HG02763 (cell line): ENCODE results near the gene NR5A2.
"Not testable (repeated sequence)": the region's sequence is repeated elsewhere in the genome, so short reads cannot be mapped to it uniquely, and the experiment has no call there.

Source experiments
- ATAC-seq: cut with Tn5 transposase; IDR thresholded peaks from one replicate; pipeline ENCODE4 v1.9.1; 2021; ENCODE audit warnings: mild to moderate bottlenecking, moderate library complexity; ENCODE audit not compliant: unreplicated experiment

The NR5A2 gene

DNA sequence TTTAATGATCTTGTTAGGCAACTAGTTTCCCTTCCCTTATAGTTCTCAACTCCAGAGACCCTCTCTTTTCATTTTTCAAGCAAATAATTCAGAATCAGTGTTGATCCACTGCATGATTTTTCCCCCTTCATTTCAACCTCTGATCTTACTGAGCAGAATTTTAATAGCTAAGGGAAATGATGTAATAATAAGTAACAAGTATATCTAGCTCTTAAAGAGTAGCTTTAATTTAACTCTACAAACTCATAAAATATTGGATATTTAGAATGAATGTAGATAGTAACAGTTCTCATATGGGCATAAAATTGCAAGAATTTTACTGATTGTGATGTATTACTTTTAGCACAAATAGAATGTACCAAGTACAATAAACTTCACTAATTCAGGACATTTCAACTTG lies 130.2 kb downstream of the NR5A2 start:
- no peak for ATAC-seq

DNA sequence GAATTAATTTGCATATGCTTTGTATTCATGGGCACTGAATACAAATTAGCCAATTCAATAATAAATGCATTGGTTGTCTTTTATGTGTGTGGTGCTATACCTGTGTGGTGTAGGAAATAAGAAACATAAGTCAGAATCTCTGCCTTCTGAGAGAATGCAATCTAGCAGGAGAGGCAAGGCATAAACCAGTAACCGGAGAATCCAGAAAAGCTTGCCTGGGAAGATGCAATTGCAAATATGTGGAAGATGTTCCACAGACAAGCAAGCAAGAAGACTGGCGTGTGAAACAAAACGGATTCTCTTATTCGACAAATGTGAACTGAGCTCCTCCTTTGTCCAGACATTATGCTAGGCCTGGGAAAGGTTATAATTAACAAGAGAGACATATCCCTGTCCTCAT lies 134.3 kb downstream of the NR5A2 start:
- no peak for ATAC-seq

DNA sequence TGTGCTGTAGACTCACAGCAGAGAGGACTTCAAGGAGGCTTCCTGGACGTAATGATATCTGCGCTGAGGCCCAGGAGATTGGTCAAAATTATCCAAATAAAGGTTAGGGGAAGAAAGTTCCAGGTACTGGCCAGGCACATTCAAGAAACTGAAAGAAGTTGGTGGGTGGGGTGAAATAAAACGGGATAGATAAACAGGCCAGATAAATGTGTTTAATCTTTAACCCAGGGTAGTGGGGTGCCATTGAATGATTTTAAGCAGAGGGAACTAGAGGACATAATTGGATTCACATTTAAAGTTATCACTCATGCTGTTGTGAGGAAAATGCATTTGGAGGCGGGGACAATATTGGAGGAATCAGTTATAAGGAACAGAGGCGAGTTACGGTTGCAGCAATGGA lies 134.7 kb downstream of the NR5A2 start:
- ATAC-seq, result no peak

DNA sequence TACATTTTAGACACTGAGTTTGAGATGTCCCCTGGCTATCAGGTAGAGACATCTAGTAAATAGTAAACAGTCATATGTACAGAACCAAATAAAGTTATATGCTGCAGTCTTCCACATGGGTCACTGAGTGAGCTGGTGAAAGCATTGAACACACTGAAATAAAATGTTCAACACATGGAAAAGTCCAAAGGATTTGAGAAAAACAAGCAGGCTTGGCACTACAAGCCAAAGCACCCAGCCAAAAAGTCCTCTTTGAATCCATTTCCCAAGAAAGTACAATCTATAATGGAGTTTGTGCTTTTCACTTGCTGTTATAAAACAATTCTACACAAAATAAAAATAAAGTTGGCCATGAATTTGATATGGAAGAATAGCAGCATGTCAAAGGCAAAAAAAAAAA lies 135.4 kb downstream of the NR5A2 start:
- no peak for ATAC-seq

DNA sequence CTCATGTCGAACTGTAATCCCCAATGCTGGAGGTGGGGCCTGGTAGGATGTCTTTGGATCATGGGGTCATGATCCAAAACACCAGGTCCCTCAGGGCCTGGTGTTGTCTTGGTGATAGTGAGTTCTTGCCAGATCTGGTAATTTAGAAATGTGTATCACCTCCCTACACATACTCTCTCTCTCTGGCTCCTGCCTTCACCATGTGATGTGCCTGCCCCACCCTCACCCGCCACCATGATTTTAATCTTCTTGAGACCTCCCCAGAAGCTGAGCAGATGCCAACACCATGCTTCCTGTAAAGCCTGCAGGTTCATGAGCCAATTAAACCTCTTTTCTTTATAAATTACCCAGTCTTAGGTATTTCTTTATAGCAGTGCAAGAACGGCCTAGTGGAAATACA lies 136.4 kb downstream of the NR5A2 start:
- no peak for ATAC-seq

DNA sequence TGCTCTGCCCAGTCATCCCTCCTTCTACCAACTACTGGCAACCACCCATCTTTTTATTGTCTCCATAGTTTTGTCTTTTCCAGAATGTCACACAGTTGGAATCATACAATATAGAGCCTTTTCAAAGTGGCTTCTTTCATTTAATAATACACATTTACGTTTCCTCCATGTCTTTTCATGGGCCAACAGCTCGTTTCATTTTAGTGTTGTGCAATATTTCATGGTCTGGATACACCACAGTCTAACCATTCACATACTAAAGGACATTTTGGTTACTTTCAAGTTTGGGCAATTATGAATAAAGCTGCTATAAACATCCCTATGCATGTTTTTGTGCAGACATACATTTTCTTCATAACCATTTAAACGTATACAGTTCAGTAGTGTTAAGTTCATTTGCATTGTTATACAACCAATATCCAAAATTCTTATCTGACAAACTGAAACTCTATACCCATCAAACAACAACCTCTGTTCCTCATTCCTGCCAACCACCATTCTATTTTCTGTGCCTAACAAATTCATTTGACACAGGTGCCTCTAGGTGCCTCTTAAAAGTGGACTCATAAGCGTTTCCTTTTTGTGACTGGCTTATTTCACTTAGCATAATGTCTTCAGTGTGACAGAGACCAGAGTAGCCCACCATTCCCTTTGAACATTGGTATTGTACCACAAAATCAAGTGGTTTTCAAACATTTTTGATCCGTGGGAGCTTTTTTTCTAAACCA lies 138.1 kb downstream of the NR5A2 start:
- no peak for ATAC-seq

DNA sequence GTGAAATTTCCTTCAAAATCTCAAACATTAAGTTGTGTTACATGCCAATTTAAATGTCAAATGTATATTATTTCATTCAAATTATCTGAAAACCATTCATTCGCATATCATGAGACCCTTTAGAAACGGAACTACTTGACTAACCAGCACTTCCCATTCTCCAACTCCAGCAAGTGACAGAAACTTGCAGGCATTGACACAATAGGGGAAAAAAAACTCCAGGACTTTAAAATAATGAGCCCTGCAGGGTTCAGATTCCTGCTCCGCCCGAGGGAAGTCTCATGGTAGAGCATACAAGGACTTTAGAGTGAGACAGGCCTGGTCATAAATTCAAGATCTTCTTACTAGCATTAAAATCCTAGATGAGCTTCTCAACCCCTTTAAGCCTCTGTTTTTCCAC lies 138.9 kb downstream of the NR5A2 start:
- ATAC-seq, result no peak

DNA sequence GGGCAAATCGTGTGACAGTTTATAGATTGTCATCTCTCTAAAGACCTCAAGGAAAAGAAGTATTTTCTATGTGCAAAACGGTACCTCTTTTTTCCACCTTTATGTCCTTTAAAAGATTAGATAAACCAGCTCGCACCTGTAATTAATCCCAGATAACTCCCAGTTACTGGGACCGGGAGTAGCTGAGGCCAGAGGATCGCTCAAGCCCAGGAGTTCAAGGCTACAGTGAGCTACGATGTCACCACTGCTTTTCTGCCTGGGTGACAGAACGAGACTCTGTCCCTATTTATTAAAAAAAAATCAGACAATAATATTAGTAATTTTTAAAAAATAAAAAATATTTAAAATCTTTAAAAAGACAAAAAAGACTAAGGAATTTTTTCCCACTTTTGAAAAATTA lies 141.4 kb downstream of the NR5A2 start:
- no peak for ATAC-seq

DNA sequence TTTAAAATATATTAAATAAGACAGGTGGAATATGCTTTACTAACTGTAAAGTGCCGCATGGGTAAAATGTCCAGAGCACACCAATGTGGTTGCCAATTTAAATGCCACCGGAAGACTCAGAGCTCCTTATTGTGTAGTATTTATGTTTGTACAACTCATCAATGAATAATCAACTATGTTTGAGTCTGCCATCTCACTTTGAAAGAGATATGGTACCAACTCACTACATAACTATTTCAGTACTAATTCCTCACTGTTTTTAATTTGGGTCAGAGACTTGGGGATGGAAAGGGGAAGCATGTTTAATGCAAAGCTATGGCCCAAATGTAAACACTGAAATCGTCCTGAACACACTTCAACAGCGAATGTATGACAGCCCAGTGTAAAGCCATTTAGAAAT lies 144.8 kb downstream of the NR5A2 start:
- no peak for ATAC-seq

DNA sequence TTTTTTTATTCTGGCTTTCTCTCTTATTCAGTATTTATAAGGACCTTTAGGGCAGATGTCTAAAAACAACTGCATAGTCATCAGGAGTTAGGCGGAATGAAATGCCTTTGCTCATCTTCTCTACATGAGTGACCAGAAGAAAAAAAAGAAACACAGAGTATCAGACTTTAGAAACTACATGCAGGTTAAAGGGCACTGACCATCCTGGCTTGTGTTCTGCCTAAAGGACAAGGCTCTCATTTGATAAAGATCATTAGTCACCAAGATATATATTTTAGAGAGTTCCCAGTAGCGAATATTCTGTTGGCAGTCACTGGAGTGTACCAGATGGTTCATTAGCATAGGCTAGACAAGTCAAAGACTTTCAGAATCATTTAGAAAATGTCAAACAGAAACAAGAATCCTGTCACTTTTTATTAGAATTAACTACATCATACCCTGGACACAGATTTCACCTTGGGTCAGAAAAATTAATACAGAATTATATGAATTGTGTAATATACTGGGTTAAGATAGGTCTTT lies 145.6 kb downstream of the NR5A2 start:
- no peak for ATAC-seq

DNA sequence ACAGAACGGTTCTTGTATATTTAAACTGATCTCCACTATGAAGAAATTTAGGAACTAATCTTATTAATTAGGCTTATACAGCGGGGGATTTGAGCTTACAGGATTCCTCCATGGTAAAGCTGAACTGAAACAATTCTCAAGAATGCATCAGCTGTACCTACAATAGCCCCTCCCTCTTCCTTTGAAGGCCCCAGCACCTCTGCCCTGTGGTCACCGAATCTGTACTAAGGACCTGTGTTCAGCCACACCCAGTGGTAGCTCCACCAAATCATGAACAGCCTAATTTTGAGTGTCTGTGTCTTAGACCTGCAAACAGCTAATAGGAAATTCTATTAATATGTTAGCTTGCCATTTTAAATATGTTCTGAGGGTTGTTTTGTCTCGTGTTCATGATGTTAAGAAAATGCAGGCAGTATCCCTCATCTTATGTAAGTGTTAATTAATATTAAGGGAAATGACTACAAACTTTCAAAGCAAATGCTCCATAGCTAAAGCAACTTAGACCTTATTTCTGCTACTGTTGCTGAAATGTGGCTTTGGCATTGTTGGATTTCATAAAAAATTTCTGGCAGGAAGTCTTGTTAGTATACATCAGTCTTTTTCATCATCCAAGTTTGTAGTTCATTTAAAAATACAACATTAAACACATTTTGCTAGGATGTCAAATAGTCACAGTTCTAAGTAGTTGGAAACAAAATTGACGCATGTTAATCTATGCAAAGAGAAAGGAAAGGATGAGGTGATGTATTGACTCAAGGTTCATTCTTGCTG lies 147.2 kb downstream of the NR5A2 start:
- no peak for ATAC-seq

DNA sequence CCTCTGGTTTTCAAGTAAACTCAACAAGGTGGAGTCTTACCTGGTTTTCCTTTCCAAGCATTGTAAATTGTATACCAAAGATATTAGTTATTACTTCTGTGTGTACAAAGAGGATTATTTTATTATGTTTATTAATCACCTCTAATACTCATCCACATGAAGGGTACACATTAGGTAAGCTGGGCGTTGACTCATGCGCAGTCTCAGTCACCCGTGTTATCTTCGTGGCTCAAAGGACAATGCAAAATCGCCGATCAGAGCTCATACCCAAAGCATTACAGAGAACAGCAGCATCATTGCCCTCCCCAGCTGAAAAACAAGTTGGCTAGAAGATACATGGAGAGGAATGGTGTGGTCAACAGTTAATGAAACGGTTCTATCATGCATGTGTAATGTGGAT lies 148.7 kb downstream of the NR5A2 start:
- ATAC-seq, result no peak

DNA sequence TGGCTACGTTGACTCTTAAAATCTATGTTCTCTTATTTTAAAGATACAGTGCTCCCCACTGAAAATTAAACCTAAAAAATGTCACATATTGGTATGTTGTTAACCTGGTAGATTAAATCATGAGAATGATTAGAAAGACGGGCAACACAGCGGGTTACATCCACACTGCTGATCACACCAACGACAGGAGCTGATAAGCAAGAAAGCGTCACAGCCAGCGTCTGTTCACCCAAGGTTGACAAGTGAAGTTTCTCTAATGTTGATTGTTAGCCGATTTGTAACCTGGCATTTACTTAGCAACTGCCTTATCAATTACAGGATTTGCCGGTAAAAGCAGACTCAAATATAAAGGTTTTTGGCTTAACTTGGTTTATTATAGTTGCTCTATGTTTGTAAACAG lies 149.3 kb downstream of the NR5A2 start:
- no peak for ATAC-seq

DNA sequence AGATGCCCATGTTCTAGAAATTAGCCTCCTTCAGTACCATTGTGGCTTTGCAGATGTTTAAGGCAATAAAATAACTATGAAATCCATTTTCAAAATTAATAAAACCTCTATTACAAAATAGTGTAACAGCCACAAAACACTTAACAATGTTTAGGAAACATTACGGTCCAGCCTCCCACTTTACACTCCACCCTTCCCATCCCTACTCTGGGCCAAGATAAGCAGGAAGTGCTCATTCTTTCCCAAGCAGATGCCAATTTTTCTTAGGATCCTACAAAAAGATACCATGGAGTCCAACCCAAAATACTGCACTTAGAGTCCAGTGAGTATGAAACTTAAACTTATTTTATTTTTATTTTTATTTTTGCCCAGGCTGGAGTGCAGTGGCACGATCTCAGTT lies 150.8 kb downstream of the NR5A2 start:
- ATAC-seq, result no peak

DNA sequence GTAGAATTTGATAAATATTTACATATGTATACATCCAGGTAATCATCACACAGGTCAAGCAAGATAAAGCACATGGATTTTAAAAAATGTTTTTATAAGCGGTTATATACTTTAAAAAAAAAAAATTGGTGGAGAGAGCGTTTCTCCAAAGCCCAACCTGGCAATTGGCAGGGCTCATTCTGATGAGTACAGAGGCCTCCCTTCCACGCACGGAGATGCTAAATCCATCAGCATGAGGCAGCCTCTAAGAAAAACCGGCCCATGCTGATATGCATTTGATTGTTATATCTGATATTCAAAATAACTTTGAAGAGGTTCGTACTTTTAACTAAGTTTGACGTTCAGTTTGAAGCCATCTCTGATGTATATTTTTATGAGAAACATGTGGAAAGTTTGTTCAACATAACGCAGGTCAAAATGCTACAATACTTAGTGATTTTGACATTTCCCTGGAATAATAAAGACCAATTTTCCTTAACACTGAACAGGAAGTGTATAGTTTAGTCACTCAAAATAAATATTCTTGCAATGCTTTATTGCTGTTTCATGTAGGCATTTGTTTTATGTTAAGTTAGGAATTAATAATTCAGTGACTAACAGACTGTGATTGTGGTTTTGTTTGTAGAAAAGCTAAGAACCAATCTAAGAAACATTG lies 151.7 kb downstream of the NR5A2 start:
- no peak for ATAC-seq

DNA sequence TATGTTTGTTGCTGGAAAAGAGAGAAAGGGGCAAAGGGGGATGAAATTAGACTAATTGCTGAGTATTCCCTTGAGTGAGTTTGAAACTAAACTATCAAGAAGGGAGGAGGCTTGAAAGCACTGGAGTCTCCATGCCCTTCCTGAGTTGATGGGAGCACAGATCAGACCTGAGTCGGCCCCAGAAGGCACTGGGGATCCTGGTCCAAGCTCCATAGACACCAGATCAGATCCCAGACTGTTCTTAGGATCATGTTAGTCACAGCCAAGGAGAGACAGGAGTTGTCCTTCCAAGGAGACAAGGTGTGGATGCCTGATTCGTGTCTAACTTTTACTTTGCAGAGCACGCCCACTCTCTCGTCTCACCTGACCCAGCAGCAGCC lies 152.3 kb downstream of the NR5A2 start:
- no peak for ATAC-seq

DNA sequence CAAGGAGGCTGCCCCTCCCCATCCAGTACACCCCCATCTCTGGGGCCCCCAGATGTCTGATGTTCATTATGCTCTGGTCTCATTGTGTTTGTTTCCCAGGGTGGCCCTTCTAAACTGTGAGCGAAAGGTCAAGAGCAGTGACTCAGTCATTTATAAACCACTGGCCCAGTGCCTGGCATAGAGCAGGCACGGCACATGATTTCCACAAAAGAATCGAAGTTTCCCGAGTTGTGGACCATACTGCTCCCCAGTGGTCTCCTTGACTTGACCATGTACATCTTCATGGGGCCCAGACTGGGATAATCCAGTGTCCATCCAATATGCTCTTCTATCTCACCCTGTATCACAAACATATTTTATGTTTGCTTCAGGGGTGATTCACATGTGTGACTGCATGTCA lies 153.3 kb downstream of the NR5A2 start:
- no peak for ATAC-seq

DNA sequence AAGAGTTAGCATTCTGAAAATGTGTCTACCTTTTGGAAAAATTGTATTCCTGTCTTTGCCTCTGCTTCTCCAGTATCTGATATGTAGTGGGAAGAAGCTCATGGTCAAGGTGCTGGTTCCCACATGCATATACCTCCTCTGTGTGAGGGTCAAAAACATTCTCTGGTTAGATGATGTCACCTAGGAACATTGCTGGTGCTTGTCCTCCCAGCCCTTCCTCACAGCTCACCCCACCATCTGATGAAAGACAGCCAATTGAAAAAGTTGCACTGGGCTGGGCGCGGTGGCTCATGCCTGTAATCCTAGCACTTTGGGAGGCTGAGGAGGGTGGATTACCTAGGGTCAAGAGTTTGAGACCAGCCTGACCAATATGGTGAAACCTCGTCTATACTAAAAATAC lies 154.4 kb downstream of the NR5A2 start:
- ATAC-seq, result no peak

DNA sequence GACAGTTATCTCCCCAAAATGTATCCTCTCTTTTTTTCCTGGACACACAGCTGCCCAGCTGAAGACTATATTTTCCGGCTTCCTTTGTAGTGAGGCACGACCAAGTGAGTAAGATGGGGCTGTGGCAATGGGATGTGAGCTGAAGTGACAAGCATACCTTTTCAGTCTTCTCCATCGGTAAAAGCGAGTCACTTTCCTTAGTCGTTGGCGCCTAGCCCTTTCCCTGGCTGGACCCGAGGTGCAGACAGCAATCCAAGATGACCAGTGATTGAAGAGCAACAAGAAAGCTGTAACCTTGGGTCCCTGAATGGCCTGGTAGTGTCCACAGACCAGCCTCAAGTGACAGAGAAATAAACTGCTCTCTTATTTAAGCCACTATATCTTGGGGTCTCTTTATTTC lies 155.2 kb downstream of the NR5A2 start:
- no peak for ATAC-seq

DNA sequence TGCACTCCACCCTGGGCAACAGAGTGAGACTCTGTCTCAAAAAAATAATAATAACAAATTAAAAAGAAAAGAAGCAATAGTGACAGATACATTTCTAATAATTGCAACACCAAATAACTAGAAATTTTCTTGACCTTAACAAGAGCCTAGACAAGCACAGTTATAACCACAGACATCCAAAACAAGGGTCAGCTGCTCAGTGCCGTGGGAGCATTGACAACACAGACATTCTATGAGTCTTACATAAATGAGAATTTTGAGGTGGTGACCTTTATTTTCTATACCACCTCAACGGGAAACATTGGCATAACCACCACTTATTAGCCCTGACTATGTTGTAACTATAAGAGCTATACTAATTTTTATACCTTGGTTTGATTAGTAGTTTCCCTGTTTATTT lies 156.1 kb downstream of the NR5A2 start:
- no peak for ATAC-seq

DNA sequence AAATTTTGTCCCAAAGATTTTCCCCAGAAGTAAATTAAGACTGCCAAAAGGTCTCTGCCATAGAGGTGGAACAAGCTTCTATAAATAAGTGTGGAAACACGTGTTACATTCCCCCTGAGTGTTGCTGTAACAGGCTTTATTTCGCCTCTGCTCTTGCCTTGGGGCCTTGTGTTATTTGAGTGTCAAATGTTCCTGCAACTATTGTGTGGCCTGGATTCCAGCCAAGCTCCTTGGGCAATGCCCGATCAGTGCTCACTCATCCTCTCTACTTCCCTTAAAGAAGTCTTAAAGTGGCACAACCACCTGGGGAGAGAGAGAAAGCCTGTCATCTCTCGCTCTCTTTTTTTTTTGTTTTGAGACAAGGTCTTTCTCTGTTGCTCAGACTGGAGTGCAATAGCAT lies 156.7 kb downstream of the NR5A2 start:
- ATAC-seq, result no peak

DNA sequence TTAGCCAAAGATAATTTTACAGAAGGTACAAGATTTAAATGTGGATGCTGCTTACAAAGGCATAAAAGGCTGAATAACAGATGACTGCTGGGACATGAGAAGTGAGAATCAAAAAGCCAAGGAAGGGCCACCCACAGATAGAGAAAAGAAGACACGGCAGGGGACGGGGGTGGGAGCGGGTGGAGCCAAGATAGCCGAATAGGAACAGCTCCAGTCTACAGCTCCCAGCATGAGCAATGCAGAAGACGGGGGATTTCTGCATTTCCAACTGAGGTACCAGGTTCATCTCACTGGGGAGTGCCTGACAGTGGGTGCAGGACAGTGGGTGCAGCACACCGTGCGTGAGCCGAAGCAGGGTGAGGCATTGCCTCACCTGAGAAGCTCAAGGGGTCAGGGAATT lies 157.7 kb downstream of the NR5A2 start:
- ATAC-seq, result not testable (repeated sequence)
